ENCODE data around the gene MFN2. TPM values are rescaled to one million over a fixed set of nuclear protein-coding genes. Genes with fewer than 3 reads are reported as not detected.

The MFN2 gene
- polyA plus RNA-seq, 1 of the 3 experiments (the other 2 are of a cell fraction), result 43.2 TPM

DNA sequence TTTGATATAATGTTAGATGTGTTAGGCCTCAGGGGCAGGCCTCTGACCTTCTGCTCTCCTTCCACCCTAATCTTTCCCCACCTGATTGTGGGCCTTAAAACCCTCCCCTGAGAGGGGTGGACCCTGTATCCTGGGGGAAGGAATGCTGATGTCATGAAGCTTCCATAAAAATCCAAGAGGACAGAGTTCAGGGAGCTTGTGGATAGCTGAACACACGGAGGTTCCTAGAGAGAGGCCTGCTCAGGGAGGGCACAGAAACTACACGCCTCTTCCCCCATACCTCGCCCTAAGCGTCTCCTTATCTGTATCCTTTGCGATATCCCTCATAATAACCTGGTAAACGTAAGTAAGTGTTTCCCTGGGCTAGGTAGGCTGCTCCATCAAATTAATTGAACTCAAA, 4.3 kb downstream of the MFN2 start (continued):
- TF ChIP-seq FOXJ3 (CRISPR knock-in tag; IDR thresholded peaks at IDR 0.05), result no peak
- no peak for TF ChIP-seq SIN3A (IDR thresholded peaks at IDR 0.05; ENCODE audit: borderline replicate concordance, low read depth, low read length)

DNA sequence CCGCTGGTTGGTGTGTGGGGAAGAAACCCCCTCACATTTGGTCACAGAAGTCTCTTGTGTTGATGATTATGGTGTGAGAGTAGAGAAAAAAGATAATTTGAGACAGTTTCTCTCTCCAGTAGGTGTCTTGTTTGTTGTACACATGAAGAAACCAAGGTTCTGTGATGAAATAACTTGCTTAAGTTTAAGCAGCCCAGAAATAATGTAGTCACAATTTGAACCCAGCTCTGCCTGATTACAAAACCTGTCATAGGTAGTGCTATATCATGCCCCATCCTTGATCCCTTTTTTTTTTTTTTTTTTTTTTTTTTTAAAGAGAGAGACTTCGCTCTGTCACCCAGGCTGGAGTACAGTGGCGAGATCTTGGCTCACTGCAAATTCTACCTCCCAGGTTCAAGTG, 4.9 kb downstream of the MFN2 start:
- TF ChIP-seq, protein P1, sequence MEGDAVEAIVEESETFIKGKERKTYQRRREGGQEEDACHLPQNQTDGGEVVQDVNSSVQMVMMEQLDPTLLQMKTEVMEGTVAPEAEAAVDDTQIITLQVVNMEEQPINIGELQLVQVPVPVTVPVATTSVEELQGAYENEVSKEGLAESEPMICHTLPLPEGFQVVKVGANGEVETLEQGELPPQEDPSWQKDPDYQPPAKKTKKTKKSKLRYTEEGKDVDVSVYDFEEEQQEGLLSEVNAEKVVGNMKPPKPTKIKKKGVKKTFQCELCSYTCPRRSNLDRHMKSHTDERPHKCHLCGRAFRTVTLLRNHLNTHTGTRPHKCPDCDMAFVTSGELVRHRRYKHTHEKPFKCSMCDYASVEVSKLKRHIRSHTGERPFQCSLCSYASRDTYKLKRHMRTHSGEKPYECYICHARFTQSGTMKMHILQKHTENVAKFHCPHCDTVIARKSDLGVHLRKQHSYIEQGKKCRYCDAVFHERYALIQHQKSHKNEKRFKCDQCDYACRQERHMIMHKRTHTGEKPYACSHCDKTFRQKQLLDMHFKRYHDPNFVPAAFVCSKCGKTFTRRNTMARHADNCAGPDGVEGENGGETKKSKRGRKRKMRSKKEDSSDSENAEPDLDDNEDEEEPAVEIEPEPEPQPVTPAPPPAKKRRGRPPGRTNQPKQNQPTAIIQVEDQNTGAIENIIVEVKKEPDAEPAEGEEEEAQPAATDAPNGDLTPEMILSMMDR (IDR thresholded peaks at IDR 0.05), result no peak
- TF ChIP-seq EZH2phosphoT487 (IDR thresholded peaks at IDR 0.05; ENCODE audit: borderline replicate concordance, low read depth) (no peak), GATA2 (CRISPR knock-in tag; IDR thresholded peaks at IDR 0.05) (no peak), RAD21 (IDR thresholded peaks at IDR 0.05; ENCODE audit: low read length) (no peak)
- TF ChIP-seq, protein P2, sequence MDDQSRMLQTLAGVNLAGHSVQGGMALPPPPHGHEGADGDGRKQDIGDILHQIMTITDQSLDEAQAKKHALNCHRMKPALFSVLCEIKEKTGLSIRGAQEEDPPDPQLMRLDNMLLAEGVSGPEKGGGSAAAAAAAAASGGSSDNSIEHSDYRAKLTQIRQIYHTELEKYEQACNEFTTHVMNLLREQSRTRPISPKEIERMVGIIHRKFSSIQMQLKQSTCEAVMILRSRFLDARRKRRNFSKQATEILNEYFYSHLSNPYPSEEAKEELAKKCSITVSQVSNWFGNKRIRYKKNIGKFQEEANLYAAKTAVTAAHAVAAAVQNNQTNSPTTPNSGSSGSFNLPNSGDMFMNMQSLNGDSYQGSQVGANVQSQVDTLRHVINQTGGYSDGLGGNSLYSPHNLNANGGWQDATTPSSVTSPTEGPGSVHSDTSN (IDR thresholded peaks at IDR 0.05), result no peak
- TF ChIP-seq, protein P3, sequence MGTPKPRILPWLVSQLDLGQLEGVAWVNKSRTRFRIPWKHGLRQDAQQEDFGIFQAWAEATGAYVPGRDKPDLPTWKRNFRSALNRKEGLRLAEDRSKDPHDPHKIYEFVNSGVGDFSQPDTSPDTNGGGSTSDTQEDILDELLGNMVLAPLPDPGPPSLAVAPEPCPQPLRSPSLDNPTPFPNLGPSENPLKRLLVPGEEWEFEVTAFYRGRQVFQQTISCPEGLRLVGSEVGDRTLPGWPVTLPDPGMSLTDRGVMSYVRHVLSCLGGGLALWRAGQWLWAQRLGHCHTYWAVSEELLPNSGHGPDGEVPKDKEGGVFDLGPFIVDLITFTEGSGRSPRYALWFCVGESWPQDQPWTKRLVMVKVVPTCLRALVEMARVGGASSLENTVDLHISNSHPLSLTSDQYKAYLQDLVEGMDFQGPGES (IDR thresholded peaks at IDR 0.05; ENCODE audit: low read depth, low read length), result no peak
- H3K9me2 ChIP-seq, result no peaks in the 10 kb centered on the region
- peaks cover 11 to 12% of the 10 kb centered on the region in 2 experiments; a peak in 3 of 4 replicates for H3K4me1 ChIP-seq (ENCODE audit: control insufficient read depth in 1 of 2, insufficient read depth in 2 of 2, low read depth in 1 of 2, low read length in 1 of 2)
- H3K9me3 ChIP-seq, result no peaks in the 10 kb centered on the region
- H4K20me1 ChIP-seq (ENCODE audit: insufficient read depth), result 0 out of 2 replicates have a peak, but pooled peaks cover 6% of the 10 kb centered on the region
- peaks cover 79% of the 10 kb centered on the region for H3K79me2 ChIP-seq (ENCODE audit: insufficient read depth)
- ChIA-PET CTCF (interaction anchor here (2.4 kb wide), 1 partner anchor 17 kb away, joined by 7 read pairs; no protein-coding TSS in a partner anchor), POLR2A (interaction anchor here (0.6 kb wide), 1 partner anchor 16 kb away, joined by 3 read pairs; no protein-coding TSS in a partner anchor)
- no peak overlapping the region for H3K27ac ChIP-seq (ENCODE audit: low read depth in 2 of 2, low read length in 1 of 2)
- H3K36me3 ChIP-seq (replicated peaks in 1 of 2; ENCODE audit: control insufficient read depth in 1 of 2, insufficient read depth in 2 of 2, low read length in 1 of 2), result peaks cover 17 to 45% of the 10 kb centered on the region in 2 experiments
- no peak overlapping the region for H3K4me2 ChIP-seq
- H2AFZ ChIP-seq (ENCODE audit: low read depth), result no peak overlapping the region
- H3K27me3 ChIP-seq (ENCODE audit: insufficient read depth), result no peaks in the 10 kb centered on the region
- no peak for DNase-seq
- WGBS (ENCODE audit: low lambda C conversion rate), result 95% methylated on average over 2 of the region's 3 CpGs
- H3K4me3 ChIP-seq (ENCODE audit: low read depth in 2 of 2, low read length in 1 of 2), result no peak overlapping the region
- H3F3A ChIP-seq (replicated peaks; ENCODE audit: insufficient read depth), result peaks cover 3% of the 10 kb centered on the region
- no peak overlapping the region for H3K9ac ChIP-seq

DNA sequence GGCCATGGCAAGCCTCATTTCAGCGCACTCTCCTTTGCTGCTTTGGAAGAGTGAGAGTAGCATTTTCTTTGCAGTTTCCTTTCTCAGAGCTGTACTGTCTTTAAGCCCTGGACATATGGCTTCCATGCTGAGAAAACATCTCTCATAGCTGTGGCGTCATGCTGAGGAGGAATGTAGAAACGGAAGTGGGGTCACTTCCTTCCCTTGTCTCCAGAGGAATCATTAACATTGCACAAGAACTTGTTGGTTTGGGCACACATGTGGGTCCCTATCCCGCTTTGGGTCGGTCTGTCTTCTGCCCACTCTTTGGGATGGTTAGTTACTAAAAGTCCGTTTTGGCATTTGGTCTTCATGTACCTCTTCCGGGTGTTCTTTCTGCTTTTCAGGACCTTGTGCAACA, 5.6 kb downstream of the MFN2 start:
- Histone ChIP-seq H3K4me3 (ENCODE audit: low read depth in 2 of 2, low read length in 1 of 2) (no peak overlapping the region), H3K27ac (ENCODE audit: low read depth in 2 of 2, low read length in 1 of 2) (no peak overlapping the region), H3K27me3 (ENCODE audit: insufficient read depth) (no peaks in the 10 kb centered on the region), H3K9ac (no peak overlapping the region), H3K79me2 (ENCODE audit: insufficient read depth) (peaks cover 73% of the 10 kb centered on the region), H3K9me2 (no peaks in the 10 kb centered on the region), H3K9me3 (no peaks in the 10 kb centered on the region), H3K36me3 (replicated peaks in 1 of 2; ENCODE audit: control insufficient read depth in 1 of 2, insufficient read depth in 2 of 2, low read length in 1 of 2) (peaks cover 17 to 52% of the 10 kb centered on the region in 2 experiments), H3K4me2 (no peak overlapping the region), H2AFZ (ENCODE audit: low read depth) (no peak overlapping the region), H4K20me1 (ENCODE audit: insufficient read depth) (peaks cover 8% of the 10 kb centered on the region; the same call in 1 of the 2 replicates), H3K4me1 (ENCODE audit: control insufficient read depth in 1 of 2, insufficient read depth in 2 of 2, low read depth in 1 of 2, low read length in 1 of 2) (peaks cover 9 to 12% of the 10 kb centered on the region in 2 experiments; a peak in 3 of 4 replicates), H3F3A (replicated peaks; ENCODE audit: insufficient read depth) (no peaks in the 10 kb centered on the region)
- CTCF ChIA-PET, result interaction anchor here (0.6 kb wide), 1 partner anchor 105 kb away, joined by 3 read pairs; no protein-coding TSS in a partner anchor
- POLR2A ChIA-PET, result no interaction called here
- 66% methylated on average over 7 of the region's 7 CpGs for WGBS (ENCODE audit: low lambda C conversion rate)
- no peak for DNase-seq
- TF ChIP-seq TEAD4 (IDR thresholded peaks at IDR 0.05; ENCODE audit: borderline replicate concordance, insufficient read depth) (no peak), RCOR1 (IDR thresholded peaks at IDR 0.05; ENCODE audit: low read length) (no peak), FOXJ3 (CRISPR knock-in tag; IDR thresholded peaks at IDR 0.05) (no peak), YY1 (IDR thresholded peaks at IDR 0.05; ENCODE audit: low read depth) (no peak)

Data from SK-N-SH (cell line).